ENCODE results near the gene LRRC51.
"Not testable (repeated sequence)": the region's sequence is repeated elsewhere in the genome, so short reads cannot be mapped to it uniquely, and the experiment has no call there.

The LRRC51 gene

GRCh38 chr11:72135891-72136683 is 55.4 kb downstream of the LRRC51 start:
- TF ChIP-seq CTCF (conservative IDR thresholded peaks at IDR 0.05; ENCODE audit: control insufficient read depth, insufficient read depth, low read depth, low read length): no peak
- no peak for DNase-seq (ENCODE audit: low read depth)
- no peak overlapping the region for H3K4me3 ChIP-seq (ENCODE audit: control insufficient read depth, low read depth, low read length)

- no peak for TF ChIP-seq CTCF (conservative IDR thresholded peaks at IDR 0.05; ENCODE audit: control insufficient read depth, insufficient read depth, low read depth, low read length)
- no peak overlapping the region for H3K4me3 ChIP-seq (ENCODE audit: control insufficient read depth, low read depth, low read length)
- DNase-seq (ENCODE audit: low read depth): no peak
These were observed 56.1 kb downstream of the LRRC51 start for GRCh38 chr11:72136684-72137262.

GRCh38 chr11:72138821-72139390 is 58.3 kb downstream of the LRRC51 start:
- no peak for TF ChIP-seq CTCF (conservative IDR thresholded peaks at IDR 0.05; ENCODE audit: control insufficient read depth, insufficient read depth, low read depth, low read length)
- no peak overlapping the region for H3K4me3 ChIP-seq (ENCODE audit: control insufficient read depth, low read depth, low read length)
- no peak for DNase-seq (ENCODE audit: low read depth)

GRCh38 chr11:72139500-72139899 is 58.9 kb downstream of the LRRC51 start:
- no peak for TF ChIP-seq CTCF (conservative IDR thresholded peaks at IDR 0.05; ENCODE audit: control insufficient read depth, insufficient read depth, low read depth, low read length)
- DNase-seq (ENCODE audit: low read depth): no peak
- H3K4me3 ChIP-seq (ENCODE audit: control insufficient read depth, low read depth, low read length): no peak overlapping the region

- no peak overlapping the region for H3K4me3 ChIP-seq (ENCODE audit: control insufficient read depth, low read depth, low read length)
- DNase-seq (ENCODE audit: low read depth): no peak
- no peak for TF ChIP-seq CTCF (conservative IDR thresholded peaks at IDR 0.05; ENCODE audit: control insufficient read depth, insufficient read depth, low read depth, low read length)
These were observed 60.0 kb downstream of the LRRC51 start for GRCh38 chr11:72140661-72141060.

GRCh38 chr11:72141066-72141465 is 60.4 kb downstream of the LRRC51 start:
- H3K4me3 ChIP-seq (ENCODE audit: control insufficient read depth, low read depth, low read length): no peak overlapping the region
- TF ChIP-seq CTCF (conservative IDR thresholded peaks at IDR 0.05; ENCODE audit: control insufficient read depth, insufficient read depth, low read depth, low read length): no peak
- peak; percentile 94 for DNase-seq (ENCODE audit: low read depth)

GRCh38 chr11:72142086-72142485 is 61.4 kb downstream of the LRRC51 start:
- not testable (repeated sequence) for DNase-seq (ENCODE audit: low read depth); H3K4me3 ChIP-seq (ENCODE audit: control insufficient read depth, low read depth, low read length)

- DNase-seq (ENCODE audit: low read depth); H3K4me3 ChIP-seq (ENCODE audit: control insufficient read depth, low read depth, low read length): not testable (repeated sequence)
These were observed 61.9 kb downstream of the LRRC51 start for GRCh38 chr11:72142543-72142942.
